Effector CD4-positive, alpha-beta T cell (primary cell): ENCODE measurements around the gene BCCIP.

ENCODE experiments used
- DNase-seq: peaks from one replicate; pipeline ENCODE4 v3.0.0-alpha.2; 2020

The BCCIP gene

GRCh38 chr10:125797994-125798662, 25.2 kb upstream of the BCCIP start:
- DNase-seq: no peak

- no peak for DNase-seq
Observed at GRCh38 chr10:125799451-125800182, 23.7 kb upstream of the BCCIP start.

- DNase-seq: no peak
Observed at GRCh38 chr10:125801574-125801973, 21.8 kb upstream of the BCCIP start.

- no peak for DNase-seq
Observed at GRCh38 chr10:125802131-125802530, 21.2 kb upstream of the BCCIP start.

GRCh38 chr10:125802739-125803138, 20.6 kb upstream of the BCCIP start:
- no peak for DNase-seq

- DNase-seq: no peak
Observed at GRCh38 chr10:125808047-125808446, 15.3 kb upstream of the BCCIP start.

- DNase-seq: no peak
Observed at GRCh38 chr10:125811251-125811650, 12.1 kb upstream of the BCCIP start.

GRCh38 chr10:125812128-125812750, 11.1 kb upstream of the BCCIP start:
- no peak for DNase-seq

GRCh38 chr10:125815764-125816163, 7.6 kb upstream of the BCCIP start:
- DNase-seq: no peak

- no peak for DNase-seq
Observed at GRCh38 chr10:125816548-125816947, 6.8 kb upstream of the BCCIP start.

- DNase-seq: no peak
Observed at GRCh38 chr10:125817337-125817946, 5.9 kb upstream of the BCCIP start.

GRCh38 chr10:125820701-125821100, 2.6 kb upstream of the BCCIP start:
- no peak for DNase-seq

- DNase-seq: no peak
Observed at GRCh38 chr10:125823663-125824251, 411 bp downstream of the BCCIP start.

- no peak for DNase-seq
Observed at GRCh38 chr10:125824736-125825135, 1.4 kb downstream of the BCCIP start.

GRCh38 chr10:125827133-125827532, 3.8 kb downstream of the BCCIP start:
- DNase-seq: no peak

- DNase-seq: no peak
Observed at GRCh38 chr10:125828311-125828710, 5.0 kb downstream of the BCCIP start.

GRCh38 chr10:125836746-125837145, 13.4 kb downstream of the BCCIP start:
- DNase-seq: no peak

GRCh38 chr10:125838802-125839575, 15.6 kb downstream of the BCCIP start:
- no peak for DNase-seq

GRCh38 chr10:125840406-125840805, 17.1 kb downstream of the BCCIP start:
- DNase-seq: no peak

- DNase-seq: no peak
Observed at GRCh38 chr10:125840955-125841354, 17.6 kb downstream of the BCCIP start.

GRCh38 chr10:125843603-125844329, 20.4 kb downstream of the BCCIP start:
- no peak for DNase-seq

GRCh38 chr10:125844751-125845221, 21.4 kb downstream of the BCCIP start:
- DNase-seq: no peak
